GM12865 (cell line): ENCODE measurements around the gene NRCAM.

Experiments used
- DNase-seq: peaks from one replicate; pipeline ENCODE4 v3.0.0; 2010; ENCODE audit warnings: low read depth
- H3K4me3 ChIP-seq: 2 replicates; pipeline ENCODE4 v1.5.1; 2011; ENCODE audit warnings: mild to moderate bottlenecking, low read depth, low read length, control low read depth
- TF ChIP-seq, protein P1 (sequence below): IDR thresholded peaks from 2 replicates; pipeline ENCODE4 v1.5.1; 2011; ENCODE audit warnings: low read length, control low read depth, low read depth, inconsistent platforms; ENCODE audit not compliant: insufficient read depth; ENCODE audit errors: missing control alignments

Gene NRCAM

GRCh38 chr7:108285778-108286177, 170.5 kb downstream of the NRCAM start:
- TF ChIP-seq, protein P1, sequence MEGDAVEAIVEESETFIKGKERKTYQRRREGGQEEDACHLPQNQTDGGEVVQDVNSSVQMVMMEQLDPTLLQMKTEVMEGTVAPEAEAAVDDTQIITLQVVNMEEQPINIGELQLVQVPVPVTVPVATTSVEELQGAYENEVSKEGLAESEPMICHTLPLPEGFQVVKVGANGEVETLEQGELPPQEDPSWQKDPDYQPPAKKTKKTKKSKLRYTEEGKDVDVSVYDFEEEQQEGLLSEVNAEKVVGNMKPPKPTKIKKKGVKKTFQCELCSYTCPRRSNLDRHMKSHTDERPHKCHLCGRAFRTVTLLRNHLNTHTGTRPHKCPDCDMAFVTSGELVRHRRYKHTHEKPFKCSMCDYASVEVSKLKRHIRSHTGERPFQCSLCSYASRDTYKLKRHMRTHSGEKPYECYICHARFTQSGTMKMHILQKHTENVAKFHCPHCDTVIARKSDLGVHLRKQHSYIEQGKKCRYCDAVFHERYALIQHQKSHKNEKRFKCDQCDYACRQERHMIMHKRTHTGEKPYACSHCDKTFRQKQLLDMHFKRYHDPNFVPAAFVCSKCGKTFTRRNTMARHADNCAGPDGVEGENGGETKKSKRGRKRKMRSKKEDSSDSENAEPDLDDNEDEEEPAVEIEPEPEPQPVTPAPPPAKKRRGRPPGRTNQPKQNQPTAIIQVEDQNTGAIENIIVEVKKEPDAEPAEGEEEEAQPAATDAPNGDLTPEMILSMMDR, result no peak
- no peak overlapping the region for H3K4me3 ChIP-seq
- DNase-seq, result no peak

DNA sequence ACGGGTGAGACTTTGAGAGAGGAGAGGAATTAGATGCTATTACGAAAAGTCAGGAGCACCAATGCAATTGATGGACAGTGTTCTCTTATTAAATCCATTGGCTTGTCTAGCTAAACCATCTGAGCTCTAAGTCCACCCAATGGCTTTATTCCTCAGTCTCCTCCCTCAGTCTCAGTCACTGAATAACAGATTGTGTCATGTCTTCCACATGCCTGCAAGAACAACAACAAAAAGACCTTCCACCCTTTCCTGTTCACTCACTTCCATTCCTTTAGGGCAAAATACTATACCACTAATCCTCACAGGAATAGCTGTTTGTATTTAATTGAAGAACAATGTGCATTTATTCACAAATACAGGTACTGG, 171.2 kb downstream of the NRCAM start:
- TF ChIP-seq, protein P1, result no peak
- no peak overlapping the region for H3K4me3 ChIP-seq
- no peak for DNase-seq

DNA sequence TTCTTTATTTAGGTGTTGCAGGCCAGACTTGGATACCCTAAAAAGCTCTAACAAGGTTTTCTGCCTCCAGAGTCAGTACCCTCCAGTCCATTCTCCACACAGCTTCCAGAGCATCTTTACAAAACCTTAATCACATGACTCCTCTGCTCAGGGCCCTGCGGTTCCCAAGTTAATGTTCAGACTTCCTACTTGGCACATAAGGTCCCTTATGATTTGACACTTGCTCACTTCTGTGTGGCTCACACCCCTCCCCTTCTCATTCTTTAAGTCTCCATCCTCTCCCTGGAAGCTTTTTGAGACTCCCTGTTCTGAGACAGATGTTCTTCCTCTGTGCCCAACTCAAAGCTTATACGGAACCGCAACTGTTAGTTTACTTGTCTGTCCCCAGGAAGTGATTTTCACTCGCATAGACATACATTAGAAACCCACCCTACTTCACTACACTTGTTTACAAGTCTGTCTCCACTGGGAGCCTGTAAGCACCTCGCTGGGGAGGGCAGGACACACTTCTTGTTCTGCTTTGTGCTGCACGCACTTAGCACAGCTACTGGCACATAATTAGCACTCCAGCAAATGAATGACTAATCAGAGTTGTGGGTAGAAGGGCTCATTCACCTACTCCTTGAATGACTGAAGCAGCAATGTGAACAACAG, 171.8 kb downstream of the NRCAM start:
- no peak for DNase-seq
- no peak overlapping the region for H3K4me3 ChIP-seq
- TF ChIP-seq, protein P1, result no peak

DNA sequence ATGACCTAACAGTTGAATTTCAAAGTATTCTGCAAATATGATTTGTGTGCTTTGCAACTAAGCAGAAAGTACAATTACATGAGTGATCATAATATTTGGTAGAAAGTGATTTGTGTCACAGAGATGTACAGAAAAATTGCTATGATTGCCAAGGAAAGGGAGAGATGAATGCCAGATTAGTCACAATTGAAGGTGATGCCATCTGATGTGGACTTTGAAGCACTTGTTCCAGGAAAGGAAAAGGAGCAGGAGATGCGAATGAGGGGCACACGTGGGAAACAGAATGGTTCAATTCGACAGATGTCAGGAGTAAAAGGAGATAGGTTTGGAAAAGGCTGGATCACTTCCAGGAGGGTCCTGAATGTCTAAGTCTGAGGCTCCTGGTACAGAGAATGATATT, 173.0 kb downstream of the NRCAM start:
- TF ChIP-seq, protein P1, result no peak
- no peak for DNase-seq
- H3K4me3 ChIP-seq, result no peak overlapping the region

GRCh38 chr7:108282427-108282996, 173.7 kb downstream of the NRCAM start:
- DNase-seq, result no peak
- H3K4me3 ChIP-seq, result no peak overlapping the region

DNA sequence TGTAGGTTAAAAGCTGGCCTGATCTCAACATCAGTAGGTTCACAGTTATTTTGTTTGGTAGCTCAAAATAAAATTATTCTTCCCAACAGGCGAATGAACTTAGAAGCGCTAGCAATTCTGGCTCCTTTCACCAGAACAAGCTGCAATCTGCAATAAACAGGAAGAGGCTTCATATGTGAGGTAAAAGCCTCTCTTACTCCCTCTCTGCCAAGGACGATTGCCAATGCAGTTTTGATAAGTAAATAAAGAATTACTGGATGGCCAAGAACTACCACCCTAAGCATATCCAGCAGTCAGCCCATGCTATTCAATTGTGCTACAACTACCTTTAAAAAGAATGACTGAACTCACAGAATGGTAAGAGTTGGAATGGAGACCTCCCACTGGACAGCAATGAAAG, 176.1 kb downstream of the NRCAM start:
- TF ChIP-seq, protein P1, result no peak
- no peak for DNase-seq
- no peak overlapping the region for H3K4me3 ChIP-seq

More at GRCh38 chr7:108282427-108282996, 173.7 kb downstream of the NRCAM start:
- TF ChIP-seq, protein P1, result no peak

DNA sequence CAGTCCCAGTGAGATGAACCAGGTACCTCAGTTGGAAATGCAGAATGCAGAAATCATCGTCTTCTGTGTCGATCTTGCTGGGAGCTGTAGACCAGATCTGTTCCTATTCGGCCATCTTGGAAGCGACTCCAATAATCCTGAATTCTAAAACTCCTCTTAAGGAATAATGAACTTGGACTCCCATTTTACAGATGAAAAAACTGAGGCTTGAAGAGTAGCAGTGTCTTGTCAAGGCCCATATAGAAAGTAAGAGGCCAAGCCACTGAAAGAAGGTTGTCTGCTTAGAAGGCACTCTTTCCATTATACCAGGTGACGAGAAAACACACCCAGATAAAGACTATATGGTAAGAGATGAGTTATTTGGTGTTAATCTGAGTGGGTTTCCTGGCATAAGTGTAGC, 177.5 kb downstream of the NRCAM start:
- no peak for DNase-seq
- H3K4me3 ChIP-seq, result no peak overlapping the region
- TF ChIP-seq, protein P1, result no peak
